GM12801 (cell line): ENCODE data around the gene TMUB1.

ENCODE experiments used
- CTCF ChIP-seq: IDR thresholded peaks from one replicate; pipeline ENCODE4 v1.5.1; 2011; ENCODE audit warnings: control low read depth; ENCODE audit not compliant: insufficient read length; ENCODE audit errors: extremely low read depth

TMUB1 gene

DNA sequence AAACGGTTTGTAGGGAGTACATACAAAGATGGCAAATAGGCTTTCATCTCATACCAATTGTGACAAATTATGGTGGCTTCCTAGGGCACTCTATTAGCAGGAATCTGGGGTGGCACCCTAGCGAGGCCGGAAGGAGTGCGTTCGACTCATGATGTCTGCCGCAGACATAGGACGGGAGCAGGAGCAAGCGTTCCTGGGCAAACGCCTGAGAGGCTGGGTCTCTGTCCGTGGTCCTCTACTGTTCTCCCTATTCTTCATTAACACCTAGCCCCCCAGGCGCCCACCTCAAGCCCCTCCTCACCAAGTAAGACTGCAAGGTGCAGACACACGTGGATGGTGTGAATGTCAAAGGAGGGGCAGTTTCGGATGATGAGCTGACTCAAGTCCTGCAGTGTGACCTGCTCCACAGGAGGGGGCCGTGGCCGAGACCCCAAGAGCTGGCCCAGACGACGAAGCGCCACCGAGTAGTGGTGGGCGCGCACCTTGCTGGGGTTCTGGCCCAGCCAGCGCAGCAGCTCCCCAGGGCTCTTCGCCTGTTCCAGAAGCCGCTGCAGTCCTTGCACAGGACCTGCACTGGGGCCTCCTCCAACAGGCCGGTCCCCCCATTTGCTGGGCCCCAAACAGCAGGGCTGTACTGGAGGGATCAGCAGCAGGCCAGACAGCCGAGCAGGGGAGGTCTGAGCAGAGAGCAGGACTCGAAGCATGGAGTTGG lies 3.9 kb downstream of the TMUB1 start:
- no peak for TF ChIP-seq CTCF

GRCh38 chr7:151078233-151079040 lies 4.9 kb downstream of the TMUB1 start:
- no peak for TF ChIP-seq CTCF

DNA sequence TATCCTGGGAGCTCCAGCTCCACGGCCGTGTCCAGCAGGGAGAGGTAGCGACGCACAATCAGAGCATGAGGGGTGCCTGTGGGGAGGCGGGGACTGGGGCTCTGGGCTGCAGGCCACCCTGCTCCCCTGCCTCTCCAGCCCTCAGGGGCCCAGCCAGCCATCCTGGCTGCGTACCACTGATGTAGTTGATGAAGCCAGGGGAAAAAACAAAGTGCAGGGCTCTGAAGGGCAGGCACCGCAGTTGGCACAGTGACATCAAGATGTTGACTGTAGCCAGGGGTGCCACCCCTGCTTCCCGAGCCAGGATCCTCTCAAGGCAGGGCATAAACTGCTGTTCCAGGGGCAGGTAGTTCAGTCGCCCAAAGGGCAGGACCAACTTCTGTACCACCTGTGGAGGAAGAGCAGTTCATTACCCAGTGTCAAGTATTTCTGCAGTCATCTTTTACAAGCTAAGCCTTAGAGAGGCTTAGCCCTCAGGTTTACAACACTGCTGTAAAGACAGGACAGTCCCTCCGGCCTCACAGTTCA lies 5.5 kb downstream of the TMUB1 start:
- no peak for TF ChIP-seq CTCF

- TF ChIP-seq CTCF: no peak
Measured at GRCh38 chr7:151076863-151077704, 6.2 kb downstream of the TMUB1 start.

DNA sequence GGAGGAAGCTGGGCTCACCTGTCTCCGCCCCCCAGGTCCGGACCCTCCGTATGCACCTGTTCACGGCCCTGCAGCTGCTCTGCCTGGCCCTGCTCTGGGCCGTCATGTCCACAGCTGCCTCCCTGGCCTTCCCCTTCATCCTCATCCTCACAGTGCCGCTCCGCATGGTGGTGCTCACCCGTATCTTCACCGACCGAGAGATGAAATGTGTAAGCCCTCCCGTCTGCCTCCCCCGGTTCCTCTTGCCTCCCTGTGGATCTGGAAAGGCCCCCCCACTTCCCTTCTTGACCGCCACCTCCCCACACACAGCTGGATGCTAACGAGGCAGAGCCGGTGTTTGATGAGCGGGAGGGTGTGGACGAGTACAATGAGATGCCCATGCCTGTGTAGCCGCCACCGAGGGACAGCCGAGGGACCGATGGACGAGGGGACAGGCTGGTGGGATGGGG lies 7.3 kb downstream of the TMUB1 start:
- no peak for TF ChIP-seq CTCF

DNA sequence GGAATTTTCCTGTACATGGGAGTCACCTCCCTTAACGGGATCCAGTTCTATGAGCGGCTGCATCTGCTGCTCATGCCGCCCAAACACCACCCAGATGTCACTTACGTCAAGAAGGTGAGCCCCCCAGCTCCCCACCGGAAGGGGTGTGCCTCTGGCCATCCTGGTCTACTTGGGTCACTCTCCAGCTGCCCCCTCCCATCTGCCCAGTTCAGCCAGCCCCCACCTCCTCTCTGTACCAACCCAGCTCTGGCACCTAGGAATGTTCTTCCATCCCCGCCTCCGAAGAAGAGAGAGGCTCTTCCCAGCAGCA lies 7.7 kb downstream of the TMUB1 start:
- TF ChIP-seq CTCF: no peak
